OCI-LY1 (cell line): ENCODE data around the gene TMEM247.

Source experiments
- EZH2 ChIP-seq: fragments of 200-600 bp; sonication (generic), shearing (Covaris generic); IDR thresholded peaks from 2 replicates; pipeline ENCODE4 v1.8.0; 2017; ENCODE audit warnings: borderline replicate concordance, mixed run types, mild to moderate bottlenecking, antibody characterized with exemption, low read length, moderate library complexity, mixed read lengths
- TF ChIP-seq, protein P1 (sequence below): fragments of 200-600 bp; sonication (generic), shearing (Covaris generic); IDR thresholded peaks from 2 replicates; pipeline ENCODE4 v1.5.1; 2017; ENCODE audit warnings: mild to moderate bottlenecking, antibody characterized with exemption, low read length, moderate library complexity, mixed read lengths

DNA sequence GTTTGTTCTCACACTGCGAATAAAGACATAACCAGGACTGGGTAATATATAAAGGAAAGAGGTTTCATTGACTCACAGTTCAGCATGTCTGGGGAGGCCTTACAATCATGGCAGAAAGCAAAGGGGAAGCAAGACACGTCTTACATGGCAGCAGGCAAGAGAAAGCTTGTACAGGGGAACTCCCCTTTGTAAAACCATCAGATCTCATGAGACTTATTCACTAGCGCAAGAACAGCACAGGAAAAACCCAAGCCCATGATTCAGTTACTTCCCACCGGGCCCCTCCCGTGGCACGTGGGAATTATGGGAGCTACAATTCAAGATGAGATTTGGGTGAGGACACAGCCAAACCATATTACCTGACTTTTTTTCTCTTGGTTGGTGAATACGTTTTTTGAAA, 51.3 kb downstream of the TMEM247 start:
- TF ChIP-seq, protein P1, sequence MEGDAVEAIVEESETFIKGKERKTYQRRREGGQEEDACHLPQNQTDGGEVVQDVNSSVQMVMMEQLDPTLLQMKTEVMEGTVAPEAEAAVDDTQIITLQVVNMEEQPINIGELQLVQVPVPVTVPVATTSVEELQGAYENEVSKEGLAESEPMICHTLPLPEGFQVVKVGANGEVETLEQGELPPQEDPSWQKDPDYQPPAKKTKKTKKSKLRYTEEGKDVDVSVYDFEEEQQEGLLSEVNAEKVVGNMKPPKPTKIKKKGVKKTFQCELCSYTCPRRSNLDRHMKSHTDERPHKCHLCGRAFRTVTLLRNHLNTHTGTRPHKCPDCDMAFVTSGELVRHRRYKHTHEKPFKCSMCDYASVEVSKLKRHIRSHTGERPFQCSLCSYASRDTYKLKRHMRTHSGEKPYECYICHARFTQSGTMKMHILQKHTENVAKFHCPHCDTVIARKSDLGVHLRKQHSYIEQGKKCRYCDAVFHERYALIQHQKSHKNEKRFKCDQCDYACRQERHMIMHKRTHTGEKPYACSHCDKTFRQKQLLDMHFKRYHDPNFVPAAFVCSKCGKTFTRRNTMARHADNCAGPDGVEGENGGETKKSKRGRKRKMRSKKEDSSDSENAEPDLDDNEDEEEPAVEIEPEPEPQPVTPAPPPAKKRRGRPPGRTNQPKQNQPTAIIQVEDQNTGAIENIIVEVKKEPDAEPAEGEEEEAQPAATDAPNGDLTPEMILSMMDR, result no peak
- no peak for TF ChIP-seq EZH2
